HG02798 (cell line): ENCODE results near the gene TENM4.
"Not testable (repeated sequence)": the region's sequence is repeated elsewhere in the genome, so short reads cannot be mapped to it uniquely, and the experiment has no call there.

Source experiments
- ATAC-seq: cut with Tn5 transposase; IDR thresholded peaks from one replicate; pipeline ENCODE4 v1.9.1; 2021; ENCODE audit warnings: mild to moderate bottlenecking; ENCODE audit not compliant: unreplicated experiment, poor library complexity

TENM4 gene

DNA sequence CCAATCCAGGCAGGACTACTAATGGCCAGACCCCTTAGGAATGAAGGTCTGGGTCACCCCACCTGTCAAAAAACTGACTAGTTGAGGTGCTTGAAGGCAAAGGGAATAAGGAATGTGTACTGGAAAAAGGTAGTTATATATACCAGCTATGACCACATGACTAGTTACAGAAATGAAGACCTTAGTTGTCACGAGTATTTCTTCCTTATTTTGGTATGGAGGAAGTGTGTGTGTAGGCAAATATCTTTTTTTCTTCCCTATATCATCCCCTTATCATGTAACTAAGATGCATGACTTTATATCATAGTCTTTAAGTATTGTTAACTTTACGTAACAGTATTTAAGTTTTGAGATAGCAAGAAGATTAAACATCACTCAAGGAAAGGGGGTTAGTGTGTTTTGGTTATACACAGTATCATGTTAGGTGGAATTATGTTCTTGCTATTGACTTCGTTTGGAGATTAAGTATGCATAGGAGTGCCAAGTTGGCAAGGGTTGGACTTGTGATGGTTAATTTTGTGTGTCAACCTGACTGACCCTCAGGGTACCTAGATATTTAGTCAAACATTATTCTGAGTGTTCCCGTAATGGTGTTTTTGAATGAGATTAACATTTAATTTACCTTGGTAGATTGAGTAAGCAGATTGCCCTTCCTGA is 828.0 kb downstream of the TENM4 start:
- no peak for ATAC-seq

DNA sequence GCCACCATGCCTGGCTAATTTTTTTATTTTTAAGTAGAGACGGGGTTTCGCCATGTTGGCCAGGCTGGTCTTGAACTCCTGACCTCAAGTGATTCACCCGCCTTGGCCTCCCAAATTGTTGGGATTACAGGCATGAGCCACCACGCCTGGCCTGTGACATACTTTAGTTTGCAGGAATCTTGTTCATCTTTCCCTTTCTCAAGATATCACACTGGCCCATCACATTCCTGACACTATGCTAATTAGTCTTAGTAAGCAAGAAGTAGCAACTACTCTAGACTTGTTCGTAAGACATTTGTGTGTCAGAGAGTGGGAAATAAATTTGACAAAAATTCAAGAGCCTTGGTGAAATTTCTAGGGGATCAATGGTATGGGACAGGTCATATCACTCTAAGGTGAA is 831.5 kb downstream of the TENM4 start:
- not testable (repeated sequence) for ATAC-seq

DNA sequence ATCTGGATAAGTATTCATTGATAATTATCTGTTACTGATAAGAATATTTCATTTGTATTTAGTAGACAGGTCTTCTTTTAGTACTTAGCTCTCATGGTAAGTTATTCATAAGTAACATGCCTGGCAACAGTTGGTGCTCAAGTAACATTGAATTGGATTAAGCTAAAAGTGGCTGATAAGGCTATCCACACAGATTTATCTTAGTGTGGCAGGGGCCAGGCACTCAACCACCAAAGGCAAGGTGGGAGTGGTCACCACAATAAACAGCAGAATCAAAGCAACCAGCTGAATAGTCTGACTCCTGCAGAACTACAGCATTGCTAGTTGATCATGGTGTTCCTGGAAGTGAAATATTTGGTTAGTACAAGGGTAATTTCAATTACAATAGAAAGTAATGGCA is 833.1 kb downstream of the TENM4 start:
- no peak for ATAC-seq

DNA sequence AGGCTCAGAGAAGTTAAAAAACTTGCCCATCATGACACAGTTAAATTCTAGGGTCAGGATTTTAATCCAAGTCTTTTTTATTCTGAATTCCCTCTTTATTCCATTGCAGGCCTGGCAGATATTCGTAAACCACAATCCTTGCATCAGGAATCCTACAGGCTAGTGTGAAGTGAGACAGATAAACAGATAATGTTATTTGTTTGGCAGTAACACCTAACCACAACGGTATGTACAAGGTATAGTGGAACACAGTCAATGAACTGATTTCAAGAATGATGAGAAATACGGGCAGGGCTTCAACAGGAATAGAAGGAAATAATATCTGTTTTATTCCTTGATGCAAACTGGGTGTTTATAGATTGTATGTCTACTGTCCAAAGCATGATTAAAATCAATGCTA is 834.2 kb downstream of the TENM4 start:
- ATAC-seq: no peak

DNA sequence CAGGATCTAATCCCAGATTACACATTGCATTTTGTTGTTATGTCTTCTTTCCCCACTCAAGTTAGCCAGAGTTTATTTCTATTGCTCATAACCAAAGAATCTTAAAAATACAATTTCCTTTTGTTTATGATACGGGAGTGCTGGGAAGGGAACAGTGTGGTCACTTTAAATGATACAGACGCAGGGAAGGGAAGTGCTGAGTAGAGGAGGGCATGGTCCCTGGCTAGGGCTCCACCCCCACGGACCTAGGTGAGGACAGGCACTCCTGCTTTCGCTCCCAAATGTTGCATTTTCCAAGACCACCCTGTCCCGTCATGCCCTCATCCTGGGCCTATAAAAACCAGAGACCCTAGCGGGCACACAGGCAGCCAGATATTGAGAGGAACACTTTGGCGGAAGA is 835.5 kb downstream of the TENM4 start:
- no peak for ATAC-seq

- ATAC-seq: no peak
Observed at GRCh38 chr11:78603792-78604191, 837.0 kb downstream of the TENM4 start.
